NB4 (cell line): Measurements from ENCODE around the gene TMEM229B.

Experiments
- DNase-seq: peaks from one replicate; pipeline ENCODE4 v3.0.0; 2010; ENCODE audit warnings: low read depth
- H3K4me3 ChIP-seq: one replicate; pipeline ENCODE4 v1.5.1; 2011; ENCODE audit warnings: mild to moderate bottlenecking, low read depth, low read length, moderate library complexity
- CTCF ChIP-seq: IDR thresholded peaks from one replicate; pipeline ENCODE4 v1.5.1; 2012; ENCODE audit warnings: low read depth, low read length
- MAX ChIP-seq: IDR thresholded peaks from 2 replicates; pipeline ENCODE4 v1.6.1; 2011; ENCODE audit warnings: low read depth, low read length
- MYC ChIP-seq: IDR thresholded peaks from 2 replicates; pipeline ENCODE4 v1.6.1; 2011; ENCODE audit warnings: low read depth, low read length
- POLR2A ChIP-seq: IDR thresholded peaks from 2 replicates; pipeline ENCODE4 v1.6.1; 2011; ENCODE audit warnings: mild to moderate bottlenecking; ENCODE audit not compliant: insufficient read length; ENCODE audit errors: extremely low read depth

The TMEM229B gene

GRCh38 chr14:67517083-67517482, 28.6 kb upstream of the TMEM229B start:
- TF ChIP-seq POLR2A = no peak
- TF ChIP-seq CTCF = no peak
- TF ChIP-seq MYC = no peak
- no peak for TF ChIP-seq MAX
- H3K4me3 ChIP-seq = no peak overlapping the region
- DNase-seq = no peak

- TF ChIP-seq MAX (peak; percentile 62), MYC (no peak)
- DNase-seq = no peak
Observed at GRCh38 chr14:67516676-67517075, 28.2 kb upstream of the TMEM229B start.

GRCh38 chr14:67515386-67516079, 27.0 kb upstream of the TMEM229B start:
- no peak for TF ChIP-seq POLR2A
- H3K4me3 ChIP-seq = no peak overlapping the region
- peak; percentile 37 for DNase-seq

More at GRCh38 chr14:67516676-67517075, 28.2 kb upstream of the TMEM229B start:
- no peak overlapping the region for H3K4me3 ChIP-seq

GRCh38 chr14:67514650-67515385, 26.3 kb upstream of the TMEM229B start:
- H3K4me3 ChIP-seq = no peak overlapping the region
- peak; percentile 53 for DNase-seq
- no peak for TF ChIP-seq CTCF
- no peak for TF ChIP-seq POLR2A
- TF ChIP-seq MAX = no peak
- no peak for TF ChIP-seq MYC

GRCh38 chr14:67514203-67514607, 25.7 kb upstream of the TMEM229B start:
- TF ChIP-seq CTCF (no peak), MAX (no peak), POLR2A (no peak), MYC (no peak)
- no peak for DNase-seq
- H3K4me3 ChIP-seq = no peak overlapping the region

GRCh38 chr14:67513631-67514108, 25.1 kb upstream of the TMEM229B start:
- no peak for DNase-seq
- TF ChIP-seq POLR2A (no peak), CTCF (no peak), MYC (no peak), MAX (no peak)

More at GRCh38 chr14:67513631-67514108, 25.1 kb upstream of the TMEM229B start:
- no peak overlapping the region for H3K4me3 ChIP-seq
